HG02642 (cell line): ENCODE data around the gene BHLHE40.
"Not testable (repeated sequence)": the region's sequence is repeated elsewhere in the genome, so short reads cannot be mapped to it uniquely, and the experiment has no call there.

Experiments
- ATAC-seq: cut with Tn5 transposase; IDR thresholded peaks from one replicate; pipeline ENCODE4 v1.9.1; 2021; ENCODE audit warnings: mild to moderate bottlenecking; ENCODE audit not compliant: unreplicated experiment, poor library complexity

Gene BHLHE40

GRCh38 chr3:4959180-4959579 is 20.1 kb upstream of the BHLHE40 start:
- ATAC-seq: no peak

DNA sequence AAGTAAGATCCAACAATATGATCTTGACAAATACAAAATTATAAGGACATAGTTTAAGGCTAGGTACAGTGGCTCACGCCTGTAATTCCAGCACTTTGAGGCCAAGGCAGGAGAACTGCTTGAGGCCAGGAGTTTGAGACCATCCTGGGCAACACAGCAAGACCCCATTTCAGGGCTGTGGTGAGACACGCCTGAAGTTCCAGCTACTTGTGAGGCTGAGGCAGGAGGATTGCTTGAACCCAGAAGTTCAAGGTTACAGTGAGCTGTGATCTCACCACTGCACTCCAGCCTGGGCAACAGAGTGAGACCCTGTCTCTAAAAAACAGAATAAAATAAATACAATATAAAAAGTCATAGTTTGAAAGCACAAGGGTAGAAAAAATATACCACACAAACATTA is 17.4 kb upstream of the BHLHE40 start:
- not testable (repeated sequence) for ATAC-seq

DNA sequence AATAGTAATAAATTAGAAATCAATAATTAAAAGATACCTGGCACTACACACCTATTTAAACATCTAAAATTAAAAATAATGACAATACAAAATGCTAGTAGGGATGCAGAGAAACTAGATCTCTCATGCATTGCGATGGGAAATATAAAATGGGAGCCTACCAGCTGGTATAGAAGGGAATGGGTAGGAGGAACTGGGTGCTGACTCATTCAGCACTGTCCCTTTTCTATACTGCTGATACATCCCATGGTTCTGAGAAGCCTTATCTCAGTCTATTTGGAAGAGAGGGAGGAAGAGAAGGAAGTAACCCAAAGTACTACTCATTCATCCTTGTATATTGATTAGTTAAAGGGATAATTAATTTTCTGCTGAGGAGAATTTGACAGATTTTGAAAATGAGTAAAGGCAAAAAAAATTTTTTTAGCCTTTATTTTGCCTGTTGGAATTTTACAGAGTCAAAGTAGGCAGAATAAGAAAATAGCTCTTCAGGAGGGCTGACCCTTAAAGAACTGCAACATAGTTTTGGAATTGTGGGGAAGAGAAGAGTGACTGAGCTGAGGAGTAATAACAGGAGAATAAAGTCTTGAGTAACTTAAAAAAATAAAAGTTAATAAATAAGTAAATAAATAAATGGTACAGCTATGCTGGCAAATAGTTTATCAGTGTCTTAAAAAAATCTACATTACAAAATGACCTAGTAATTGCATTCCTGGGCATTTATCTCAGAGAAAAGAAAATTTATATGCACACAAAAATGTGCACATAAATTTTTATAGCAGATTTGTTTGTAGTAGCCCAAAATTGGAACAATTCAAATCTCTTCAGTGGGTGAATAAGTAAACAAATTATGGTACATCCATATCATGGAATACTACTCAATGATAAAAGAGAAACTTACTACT is 15.3 kb upstream of the BHLHE40 start:
- ATAC-seq: no peak

GRCh38 chr3:4966006-4966405 is 13.2 kb upstream of the BHLHE40 start:
- not testable (repeated sequence) for ATAC-seq

DNA sequence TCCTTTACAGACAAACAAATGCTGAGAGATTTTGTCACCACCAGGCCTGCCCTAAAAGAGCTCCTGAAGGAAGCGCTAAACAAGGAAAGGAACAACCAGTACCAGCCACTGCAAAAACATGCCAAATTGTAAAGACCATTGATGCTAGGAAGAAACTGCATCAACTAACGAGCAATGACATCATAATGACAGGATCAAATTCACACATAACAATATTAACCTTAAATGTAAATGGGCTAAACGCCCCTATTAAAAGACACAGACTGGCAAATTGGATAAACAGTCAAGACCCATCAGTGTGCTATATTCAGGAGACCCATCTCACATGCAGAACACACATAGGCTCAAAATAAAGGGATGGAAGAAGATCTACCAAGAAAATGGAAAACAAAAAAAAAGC is 11.6 kb upstream of the BHLHE40 start:
- ATAC-seq: not testable (repeated sequence)

DNA sequence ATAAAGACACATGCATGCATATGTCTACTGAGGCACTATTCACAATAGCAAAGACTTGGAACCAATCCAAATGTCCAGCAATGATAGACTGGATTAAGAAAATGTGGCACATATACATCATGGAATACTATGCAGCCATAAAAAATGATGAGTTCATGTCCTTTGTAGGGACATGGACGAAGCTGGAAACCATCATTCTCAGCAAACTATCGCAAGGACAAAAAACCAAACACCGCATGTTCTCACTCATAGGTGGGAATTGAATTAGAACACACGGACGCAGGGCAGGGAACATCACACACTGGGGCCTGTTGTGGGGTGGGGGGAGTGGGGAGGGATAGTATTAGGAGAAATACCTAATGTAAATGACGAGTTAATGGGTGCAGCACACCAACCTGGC is 7.8 kb upstream of the BHLHE40 start:
- ATAC-seq: not testable (repeated sequence)

- no peak for ATAC-seq
Measured at GRCh38 chr3:4971838-4972237, 7.4 kb upstream of the BHLHE40 start.

GRCh38 chr3:4972652-4973643 is 6.3 kb upstream of the BHLHE40 start:
- ATAC-seq: no peak

- ATAC-seq: no peak
Measured at GRCh38 chr3:4974154-4974553, 5.1 kb upstream of the BHLHE40 start.

GRCh38 chr3:4976109-4976508 is 3.1 kb upstream of the BHLHE40 start:
- no peak for ATAC-seq

GRCh38 chr3:4977001-4977852 is 2.0 kb upstream of the BHLHE40 start:
- ATAC-seq: peak; percentile 36

GRCh38 chr3:4977853-4978203 is 1.4 kb upstream of the BHLHE40 start:
- no peak for ATAC-seq

DNA sequence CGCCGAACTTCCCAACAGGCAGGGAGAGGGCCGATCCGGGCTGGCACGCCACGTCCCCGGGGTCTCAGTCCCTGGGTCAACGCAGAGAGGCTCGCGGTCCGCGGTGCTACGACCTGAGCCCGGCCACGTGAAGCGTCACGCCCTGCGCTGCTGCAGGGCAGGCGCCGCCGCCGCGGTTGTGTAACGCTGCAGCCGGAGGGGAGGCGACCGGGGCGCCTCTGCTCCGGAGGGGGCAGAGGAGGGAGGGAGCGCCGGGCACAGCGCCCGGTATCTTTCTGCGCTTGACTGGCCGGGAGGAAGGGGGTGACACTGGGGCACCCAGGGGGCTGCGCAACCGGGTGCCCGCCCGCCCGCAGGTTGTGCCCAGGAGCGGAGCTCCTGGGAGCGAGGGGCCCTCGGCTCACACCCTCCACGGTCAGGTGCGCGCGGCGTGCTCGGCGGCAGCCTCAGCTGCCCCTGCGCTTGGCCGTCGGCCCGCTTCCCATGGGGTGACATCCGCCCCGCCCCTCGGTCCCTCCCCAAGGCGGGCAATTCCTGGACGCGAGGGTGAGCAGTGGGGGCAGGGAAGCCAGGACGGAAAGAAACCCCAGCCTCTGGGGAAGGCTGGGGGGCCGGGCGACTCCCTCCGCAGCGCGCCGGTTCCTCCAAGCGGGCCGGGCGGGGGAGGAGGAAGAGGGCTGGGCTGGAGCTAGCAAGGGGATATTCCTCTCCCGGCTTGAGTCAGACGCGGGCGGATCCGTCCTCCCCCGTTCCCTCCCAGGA is 852 bp upstream of the BHLHE40 start:
- ATAC-seq: peak; percentile 52

DNA sequence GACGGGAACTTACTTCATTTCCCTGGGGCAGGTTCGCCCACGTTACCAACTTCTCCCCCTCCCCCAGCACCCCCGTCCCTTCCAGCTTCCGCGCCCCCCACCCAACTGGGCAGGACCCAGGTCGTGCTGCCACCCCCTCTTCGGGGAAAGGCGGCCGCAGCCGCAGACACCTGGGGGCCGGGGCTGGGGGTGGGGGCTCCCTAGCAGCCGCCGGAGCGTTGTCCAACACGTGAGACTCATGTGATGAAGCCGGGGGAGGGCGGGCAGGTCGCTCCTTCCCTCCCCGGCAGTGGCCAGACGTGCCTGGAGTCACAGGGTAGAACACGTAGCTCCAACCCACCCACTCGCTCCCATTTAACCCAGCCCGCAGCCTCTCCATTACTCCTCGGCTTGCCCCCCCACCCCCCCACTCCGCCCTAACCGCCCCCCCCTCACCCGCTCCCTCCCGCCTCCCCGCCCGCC is 240 bp upstream of the BHLHE40 start:
- ATAC-seq: peak; percentile 48

DNA sequence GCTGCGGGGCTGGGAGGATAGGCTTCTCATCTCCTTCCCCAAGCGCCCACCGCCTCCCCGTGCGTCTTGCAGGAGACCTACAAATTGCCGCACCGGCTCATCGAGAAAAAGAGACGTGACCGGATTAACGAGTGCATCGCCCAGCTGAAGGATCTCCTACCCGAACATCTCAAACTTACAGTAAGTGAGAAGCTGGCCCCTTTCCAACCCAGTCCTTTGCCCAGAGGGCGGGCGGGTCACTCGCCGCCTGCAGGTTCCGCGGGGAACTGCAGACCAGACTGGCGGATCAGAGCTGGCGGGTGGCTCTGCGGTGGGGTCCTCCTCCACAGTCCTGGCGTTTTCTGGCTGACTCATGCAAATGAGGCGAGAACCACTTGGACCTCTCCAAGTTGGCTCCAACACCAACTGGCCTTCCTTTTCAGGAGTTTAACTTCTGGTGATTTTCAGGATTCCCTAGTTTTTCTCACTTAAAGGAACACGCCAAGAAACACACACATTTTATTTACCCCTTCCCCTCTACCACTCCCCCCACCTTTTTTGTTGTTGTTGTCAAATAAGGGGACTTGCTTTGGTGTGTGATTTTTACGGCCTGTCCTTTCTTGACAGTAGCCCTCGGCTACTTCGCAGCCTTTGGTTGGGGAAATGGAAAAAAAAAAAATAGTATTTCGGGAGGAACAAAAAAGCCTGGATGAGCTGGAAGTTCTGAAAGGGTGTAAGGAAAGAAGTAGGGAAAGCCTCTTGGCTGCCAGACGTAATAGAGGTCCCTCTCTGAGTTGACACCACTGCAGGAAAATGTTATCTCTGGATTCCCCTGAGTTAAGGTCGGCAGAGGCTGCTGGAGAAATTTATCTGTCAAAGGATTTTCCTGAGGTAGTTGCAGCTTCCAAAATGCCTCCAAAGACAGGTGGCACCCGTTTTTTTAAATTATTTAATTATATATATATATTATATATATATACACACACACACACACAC is 1.3 kb downstream of the BHLHE40 start:
- no peak for ATAC-seq

DNA sequence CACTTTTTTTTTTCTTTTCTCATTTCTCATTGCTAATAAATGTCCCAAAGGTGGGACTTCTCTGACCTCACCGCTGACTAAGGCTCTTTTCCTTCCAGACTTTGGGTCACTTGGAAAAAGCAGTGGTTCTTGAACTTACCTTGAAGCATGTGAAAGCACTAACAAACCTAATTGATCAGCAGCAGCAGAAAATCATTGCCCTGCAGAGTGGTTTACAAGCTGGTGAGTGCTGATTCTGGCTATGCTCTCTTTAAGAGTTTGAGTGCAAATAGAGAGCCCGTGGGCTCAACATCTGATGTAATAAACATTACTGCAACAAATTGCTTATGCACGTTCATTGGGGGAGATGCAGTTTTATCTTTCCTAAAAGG is 2.0 kb downstream of the BHLHE40 start:
- no peak for ATAC-seq

GRCh38 chr3:4981665-4982494 is 2.6 kb downstream of the BHLHE40 start:
- no peak for ATAC-seq
